ENCODE data around the gene MSRB2. TPM values are rescaled to one million over a fixed set of nuclear protein-coding genes. Genes with fewer than 3 reads are reported as not detected.

Gene MSRB2
- total RNA-seq, 1 donor from 2014 or later = 20.6 TPM

DNA sequence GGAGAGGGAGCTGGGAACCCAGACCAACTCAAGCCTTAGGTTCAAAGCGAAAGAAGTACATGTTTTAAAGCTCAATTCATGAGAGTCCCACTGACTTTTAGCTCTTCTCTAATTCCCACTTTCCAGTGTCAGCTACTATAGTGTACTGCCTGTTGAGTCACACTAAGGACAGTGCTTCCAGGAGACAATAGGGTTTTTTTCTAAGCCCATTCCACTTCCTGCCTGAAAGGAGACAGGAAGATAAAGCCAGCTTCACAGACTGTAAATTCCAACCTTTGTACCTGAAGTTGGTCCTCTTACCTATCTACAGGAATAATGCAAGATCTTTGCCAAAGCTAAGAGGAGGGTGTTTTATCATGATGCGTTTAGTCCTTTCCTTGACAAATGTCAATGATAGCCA lies 4.4 kb downstream of the MSRB2 start:
- TF ChIP-seq, protein P1, sequence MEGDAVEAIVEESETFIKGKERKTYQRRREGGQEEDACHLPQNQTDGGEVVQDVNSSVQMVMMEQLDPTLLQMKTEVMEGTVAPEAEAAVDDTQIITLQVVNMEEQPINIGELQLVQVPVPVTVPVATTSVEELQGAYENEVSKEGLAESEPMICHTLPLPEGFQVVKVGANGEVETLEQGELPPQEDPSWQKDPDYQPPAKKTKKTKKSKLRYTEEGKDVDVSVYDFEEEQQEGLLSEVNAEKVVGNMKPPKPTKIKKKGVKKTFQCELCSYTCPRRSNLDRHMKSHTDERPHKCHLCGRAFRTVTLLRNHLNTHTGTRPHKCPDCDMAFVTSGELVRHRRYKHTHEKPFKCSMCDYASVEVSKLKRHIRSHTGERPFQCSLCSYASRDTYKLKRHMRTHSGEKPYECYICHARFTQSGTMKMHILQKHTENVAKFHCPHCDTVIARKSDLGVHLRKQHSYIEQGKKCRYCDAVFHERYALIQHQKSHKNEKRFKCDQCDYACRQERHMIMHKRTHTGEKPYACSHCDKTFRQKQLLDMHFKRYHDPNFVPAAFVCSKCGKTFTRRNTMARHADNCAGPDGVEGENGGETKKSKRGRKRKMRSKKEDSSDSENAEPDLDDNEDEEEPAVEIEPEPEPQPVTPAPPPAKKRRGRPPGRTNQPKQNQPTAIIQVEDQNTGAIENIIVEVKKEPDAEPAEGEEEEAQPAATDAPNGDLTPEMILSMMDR (conservative IDR thresholded peaks at IDR 0.05; ENCODE audit: low read depth, low read length) = no peak
- no peak for DNase-seq (ENCODE audit: low read depth)
- no peak overlapping the region for H3K4me3 ChIP-seq (ENCODE audit: low read depth, low read length)

DNA sequence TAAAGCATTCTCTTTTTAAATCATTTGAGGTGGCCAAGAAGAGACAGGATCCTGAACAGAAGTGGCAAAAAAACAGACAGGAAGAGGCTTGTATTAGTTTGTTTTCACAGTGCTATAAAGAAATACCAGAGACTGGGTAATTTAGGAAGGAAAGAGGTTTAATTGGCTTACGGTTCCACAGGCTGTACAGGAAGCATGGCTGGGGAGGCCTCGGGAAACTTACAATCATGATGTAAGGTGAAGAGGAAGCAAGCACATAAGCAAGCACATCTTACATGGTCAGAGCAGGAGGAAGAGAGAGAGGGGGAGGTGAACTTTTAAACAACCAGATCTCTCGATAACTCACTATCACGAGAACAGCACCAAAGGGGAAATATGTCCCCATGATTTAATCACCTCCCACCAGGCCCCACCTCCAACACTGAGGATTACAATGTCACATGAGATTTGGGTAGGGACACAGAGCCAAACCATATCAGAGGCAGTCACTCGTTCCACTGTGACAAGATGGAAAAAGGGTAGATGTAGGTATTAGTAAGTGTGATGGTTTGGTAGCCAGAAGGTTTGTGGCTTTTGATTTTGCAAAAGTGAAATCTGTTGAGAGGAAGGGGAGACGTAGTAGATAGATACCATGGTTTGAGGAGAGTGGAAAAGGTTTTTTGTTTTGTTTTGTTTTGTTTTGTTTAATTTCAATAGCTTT lies 5.1 kb downstream of the MSRB2 start:
- no peak overlapping the region for H3K4me3 ChIP-seq (ENCODE audit: low read depth, low read length)
- DNase-seq (ENCODE audit: low read depth) = no peak
- TF ChIP-seq, protein P1 (conservative IDR thresholded peaks at IDR 0.05; ENCODE audit: low read depth, low read length) = no peak

DNA sequence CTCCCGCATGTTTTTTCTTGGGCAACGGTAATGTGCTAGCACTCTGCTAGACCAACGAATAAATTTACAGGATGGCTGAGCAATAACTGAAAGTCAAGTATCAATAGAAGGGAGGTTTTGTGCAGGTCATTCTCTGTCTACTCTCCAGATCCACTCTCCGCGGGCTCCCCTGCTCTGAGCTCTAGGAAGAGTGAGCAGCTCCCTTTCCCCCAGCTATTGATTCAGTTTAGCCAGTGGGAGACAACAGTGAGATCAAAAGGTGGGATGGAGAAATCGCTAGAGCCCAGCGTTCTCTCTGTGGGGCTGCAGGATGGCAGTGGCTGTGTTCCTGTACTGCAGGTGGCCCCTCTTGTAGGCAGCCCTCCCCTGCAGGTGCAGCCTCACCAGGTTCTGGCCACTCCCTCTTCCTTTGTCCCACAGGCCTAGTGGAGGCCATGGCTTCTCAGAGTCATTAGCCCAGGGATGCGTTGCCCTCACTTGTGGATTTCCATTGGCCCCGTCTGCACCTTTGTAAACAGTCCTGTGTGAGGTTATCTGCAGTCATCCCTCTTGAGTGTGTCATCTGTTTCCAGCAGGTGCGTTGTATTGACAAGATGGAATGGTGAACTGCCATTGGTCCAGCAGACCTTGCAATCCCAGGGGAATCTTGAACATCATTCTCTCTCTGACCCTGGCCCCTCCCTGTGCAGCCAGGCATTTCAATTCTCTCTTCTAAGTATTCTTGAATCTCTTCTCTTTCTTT lies 11.1 kb downstream of the MSRB2 start:
- H3K4me3 ChIP-seq (ENCODE audit: low read depth, low read length) = no peak overlapping the region
- no peak for DNase-seq (ENCODE audit: low read depth)
- TF ChIP-seq, protein P1 (conservative IDR thresholded peaks at IDR 0.05; ENCODE audit: low read depth, low read length) = no peak

DNA sequence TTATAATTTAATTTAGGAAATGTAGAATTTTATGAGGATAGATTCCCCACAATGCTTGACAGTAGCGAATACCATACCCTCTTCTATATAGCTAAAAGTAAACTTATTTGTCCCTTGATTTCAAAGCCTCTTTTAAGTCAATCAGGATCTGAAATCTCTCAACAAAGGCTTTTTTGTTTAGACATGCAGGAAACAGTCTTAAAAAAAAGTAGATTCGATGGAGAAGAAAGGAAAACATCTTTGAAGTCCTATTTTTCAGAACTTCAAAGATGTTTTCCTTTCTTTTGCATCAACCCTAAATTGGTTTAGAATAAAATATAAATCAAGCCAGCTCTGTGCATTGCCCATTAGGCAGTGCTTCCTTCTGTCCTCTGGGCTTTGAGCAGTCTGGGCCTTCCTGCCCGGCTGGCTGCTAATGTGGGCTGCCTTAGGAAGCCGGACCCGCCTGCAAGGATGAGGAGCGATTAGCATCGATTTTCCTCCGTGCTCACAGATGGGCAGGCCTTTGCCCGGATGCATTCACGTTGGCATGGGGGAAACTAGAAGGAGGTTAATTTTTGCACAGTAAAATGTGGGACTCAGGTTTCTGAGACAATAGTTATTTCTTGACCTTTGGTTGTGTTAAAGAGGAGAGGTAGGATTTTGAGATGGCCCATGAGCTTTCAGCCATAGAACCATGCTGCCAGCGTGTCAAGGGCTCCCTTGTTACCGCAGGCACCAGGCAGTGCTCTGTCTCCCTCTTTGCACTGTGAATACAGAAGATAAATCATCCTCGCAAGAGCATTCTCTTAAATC lies 15.5 kb downstream of the MSRB2 start:
- TF ChIP-seq, protein P1 (conservative IDR thresholded peaks at IDR 0.05; ENCODE audit: low read depth, low read length) = no peak
- DNase-seq (ENCODE audit: low read depth) = no peak
- H3K4me3 ChIP-seq (ENCODE audit: low read depth, low read length) = no peak overlapping the region

DNA sequence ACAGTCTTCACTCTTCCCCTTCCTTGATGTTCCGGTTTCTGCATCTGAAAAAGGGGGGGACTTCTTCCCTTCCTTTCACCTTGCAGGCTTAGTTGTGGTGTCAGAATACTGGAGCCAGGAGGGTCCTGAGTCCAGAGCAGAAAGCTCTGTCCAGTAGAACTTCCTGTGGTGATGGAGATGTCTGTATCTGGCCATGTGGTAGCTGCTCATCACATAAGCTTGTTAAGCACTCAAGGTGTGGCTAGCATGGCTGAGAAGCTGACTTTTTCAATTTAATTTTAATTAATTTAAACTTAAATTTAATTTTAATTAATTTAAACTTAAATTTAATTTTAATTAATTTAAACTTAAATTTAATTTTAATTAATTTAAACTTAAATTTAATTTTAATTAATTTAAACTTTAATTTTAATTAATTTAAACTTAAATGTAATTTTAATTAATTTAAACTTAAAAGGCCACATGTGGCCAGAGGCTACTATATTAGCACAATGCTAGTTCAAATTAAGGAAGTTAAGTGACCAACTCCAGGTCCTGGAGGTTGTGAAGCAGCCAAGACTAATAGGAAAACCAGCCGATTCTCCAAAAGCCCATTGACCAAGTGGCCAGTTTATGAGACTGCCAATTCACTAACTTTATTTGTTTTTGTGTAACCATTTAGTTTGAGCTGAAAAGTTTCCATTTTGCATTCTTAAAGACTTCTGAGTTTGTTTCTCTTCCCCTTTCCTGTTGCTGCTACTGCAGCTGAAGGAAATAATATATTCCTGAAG lies 16.3 kb downstream of the MSRB2 start:
- TF ChIP-seq, protein P1 (conservative IDR thresholded peaks at IDR 0.05; ENCODE audit: low read depth, low read length) = no peak
- H3K4me3 ChIP-seq (ENCODE audit: low read depth, low read length) = no peak overlapping the region
- no peak for DNase-seq (ENCODE audit: low read depth)

DNA sequence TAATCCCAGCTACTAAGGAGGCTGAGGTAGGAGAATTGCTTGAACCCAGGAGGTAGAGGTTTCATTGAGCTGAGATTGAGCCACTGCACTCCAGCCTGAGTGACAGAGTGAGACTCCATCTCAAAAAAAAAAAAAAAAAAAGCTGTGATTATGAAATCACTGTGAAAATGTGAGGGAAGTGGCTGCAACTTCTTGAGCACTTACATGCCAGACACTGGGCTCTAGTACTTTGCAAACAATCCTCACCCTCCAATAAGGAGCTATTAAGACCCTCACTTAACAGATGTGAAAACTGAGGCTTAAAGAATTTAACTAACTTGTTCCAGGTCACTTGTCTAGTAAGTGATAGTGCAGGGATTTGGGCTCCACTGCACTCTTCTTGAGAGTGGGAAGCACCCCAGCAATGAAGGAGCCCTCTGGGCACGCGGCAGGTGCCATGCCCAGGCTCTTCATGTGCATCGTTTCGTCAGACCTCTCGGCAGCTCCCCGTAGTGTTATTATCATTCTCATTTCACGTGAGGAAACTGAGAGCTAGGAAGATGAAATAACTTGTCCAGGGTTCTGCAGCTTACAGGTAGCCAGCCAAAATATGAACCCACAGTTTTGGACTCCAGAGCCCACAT lies 19.0 kb downstream of the MSRB2 start:
- TF ChIP-seq, protein P1 (conservative IDR thresholded peaks at IDR 0.05; ENCODE audit: low read depth, low read length) = no peak
- H3K4me3 ChIP-seq (ENCODE audit: low read depth, low read length) = no peak overlapping the region
- no peak for DNase-seq (ENCODE audit: low read depth)

All from epithelial cell of proximal tubule (primary cell).